GM19324 (cell line): ENCODE results near the gene WDR82.

ENCODE experiments used
- ATAC-seq: cut with Tn5 transposase; IDR thresholded peaks from one replicate; pipeline ENCODE4 v1.9.1; 2021; ENCODE audit warnings: mild to moderate bottlenecking, moderate library complexity; ENCODE audit not compliant: unreplicated experiment, low FRiP score

Gene WDR82

GRCh38 chr3:52227766-52228165 is 50.7 kb downstream of the WDR82 start:
- ATAC-seq = no peak

- no peak for ATAC-seq
Observed at GRCh38 chr3:52227117-52227516, 51.3 kb downstream of the WDR82 start.

GRCh38 chr3:52226229-52226817 is 52.1 kb downstream of the WDR82 start:
- ATAC-seq = peak; percentile 3

GRCh38 chr3:52225452-52226228 is 52.8 kb downstream of the WDR82 start, which contains the start of gene TLR9:
Gene TLR9 (minus strand): TSS chr3:52225645. CDS start chr3:52225529, 116 bp downstream.
- ATAC-seq = peak; percentile 79

GRCh38 chr3:52223449-52224408 is 54.7 kb downstream of the WDR82 start:
- ATAC-seq = no peak

- ATAC-seq = no peak
Observed at GRCh38 chr3:52222319-52223221, 55.9 kb downstream of the WDR82 start.

GRCh38 chr3:52221563-52222318 is 56.7 kb downstream of the WDR82 start:
- no peak for ATAC-seq

GRCh38 chr3:52221141-52221562 is 57.3 kb downstream of the WDR82 start:
- no peak for ATAC-seq

- no peak for ATAC-seq
Observed at GRCh38 chr3:52220380-52221026, 57.9 kb downstream of the WDR82 start.

- ATAC-seq = no peak
Observed at GRCh38 chr3:52218937-52219650, 59.4 kb downstream of the WDR82 start.

GRCh38 chr3:52218454-52218853 is 60.0 kb downstream of the WDR82 start:
- no peak for ATAC-seq

- ATAC-seq = no peak
Observed at GRCh38 chr3:52218026-52218425, 60.4 kb downstream of the WDR82 start.

GRCh38 chr3:52217409-52217805 is 61.0 kb downstream of the WDR82 start:
- ATAC-seq = no peak

GRCh38 chr3:52216585-52217408 is 61.7 kb downstream of the WDR82 start:
- no peak for ATAC-seq

GRCh38 chr3:52215351-52215750 is 63.1 kb downstream of the WDR82 start:
- no peak for ATAC-seq

GRCh38 chr3:52213901-52214300 is 64.5 kb downstream of the WDR82 start:
- no peak for ATAC-seq

GRCh38 chr3:52213005-52213404 is 65.4 kb downstream of the WDR82 start:
- ATAC-seq = no peak
